Activated CD4-positive, alpha-beta T cell treated with anti-CD3 and anti-CD28 coated beads, Interleukin-2, amount 50 U/mL, for 48 hours (primary cell): ENCODE data around the gene FBLN5.
A peak's percentile ranks its signal among the peaks of the same experiment; 100 is the strongest.

Source experiments
- DNase-seq, 2 experiments: peaks; one replicate each; pipeline ENCODE4 v3.0.0-alpha.2; 2020

FBLN5 gene, protein sequence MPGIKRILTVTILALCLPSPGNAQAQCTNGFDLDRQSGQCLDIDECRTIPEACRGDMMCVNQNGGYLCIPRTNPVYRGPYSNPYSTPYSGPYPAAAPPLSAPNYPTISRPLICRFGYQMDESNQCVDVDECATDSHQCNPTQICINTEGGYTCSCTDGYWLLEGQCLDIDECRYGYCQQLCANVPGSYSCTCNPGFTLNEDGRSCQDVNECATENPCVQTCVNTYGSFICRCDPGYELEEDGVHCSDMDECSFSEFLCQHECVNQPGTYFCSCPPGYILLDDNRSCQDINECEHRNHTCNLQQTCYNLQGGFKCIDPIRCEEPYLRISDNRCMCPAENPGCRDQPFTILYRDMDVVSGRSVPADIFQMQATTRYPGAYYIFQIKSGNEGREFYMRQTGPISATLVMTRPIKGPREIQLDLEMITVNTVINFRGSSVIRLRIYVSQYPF

DNA sequence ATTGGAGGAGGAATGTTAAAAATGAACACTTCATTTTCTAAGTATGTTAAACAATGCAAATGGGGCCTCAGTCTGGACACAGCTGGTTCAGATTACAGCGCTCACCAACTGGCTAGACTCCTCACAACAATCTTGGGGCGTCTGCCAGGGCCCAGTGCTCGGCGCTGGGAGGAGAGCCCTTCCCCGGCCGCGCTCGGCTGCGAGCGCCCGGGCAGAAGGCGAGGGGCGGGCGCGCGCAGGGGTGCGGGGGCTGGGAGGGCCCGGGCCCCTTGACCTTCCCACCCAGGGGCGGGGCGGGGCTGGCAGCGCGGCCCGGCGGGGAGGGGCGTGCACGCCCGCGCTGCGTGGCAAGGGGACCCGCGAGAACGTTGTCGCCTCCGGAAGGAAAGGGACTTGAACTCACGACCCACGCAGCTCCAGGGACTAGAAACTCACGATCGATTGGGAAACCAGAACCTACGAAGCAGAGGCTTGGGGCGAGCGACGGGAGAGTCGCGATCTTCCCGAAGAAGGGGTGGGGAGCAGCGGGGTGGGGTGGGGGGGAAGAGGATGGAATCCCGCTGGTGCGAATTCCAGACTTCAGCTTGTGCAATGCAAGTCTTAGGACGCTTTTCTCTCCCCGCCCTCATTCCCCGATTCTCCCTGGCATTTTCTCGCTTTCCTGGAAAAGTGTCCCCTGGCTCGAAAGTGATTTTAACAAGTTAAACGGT lies at the start of gene FBLN5:
TSS of gene FBLN5 (minus strand) at position 220 of the 710 bp plus-strand sequence. CDS start 465 bp downstream, outside the sequence.
- peak; percentile 39 to 51 for DNase-seq

GRCh38 chr14:91996948-91997371 lies 49.5 kb upstream of the FBLN5 start:
- DNase-seq, result no peak

GRCh38 chr14:91987192-91987591 lies 39.7 kb upstream of the FBLN5 start:
- no peak for DNase-seq

DNA sequence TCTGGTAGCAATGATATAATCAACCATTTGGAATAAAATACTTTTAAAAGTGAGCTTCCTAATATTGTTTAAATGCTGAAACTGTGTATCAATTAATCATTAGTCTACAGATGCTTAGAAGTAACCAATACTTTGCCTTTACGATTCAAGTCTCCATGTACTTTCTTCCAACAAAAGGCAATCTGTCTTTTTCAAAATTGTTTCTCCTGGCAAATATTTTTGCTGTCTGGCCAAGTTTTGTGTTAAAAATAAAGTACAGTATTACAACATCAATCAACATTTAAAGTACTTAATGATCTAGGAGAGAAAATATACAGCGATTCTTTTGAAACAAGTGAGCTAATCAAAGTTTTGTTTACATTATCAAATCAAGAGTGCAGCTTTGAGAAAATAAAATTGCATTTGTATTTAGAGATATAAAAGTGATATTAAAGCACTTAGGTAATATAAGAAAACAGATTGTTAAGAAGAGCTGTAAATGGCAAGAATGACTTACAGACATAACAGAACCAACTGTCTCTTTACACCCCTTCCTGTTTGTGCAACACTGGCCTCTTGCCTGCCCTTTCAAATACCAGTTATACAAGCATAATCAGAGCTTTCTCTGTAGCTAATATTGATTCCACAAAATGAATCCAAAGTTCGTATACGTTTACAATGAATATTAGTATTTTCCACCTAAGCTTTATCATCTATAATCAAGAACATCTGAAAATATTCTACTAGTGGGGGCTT lies 38.2 kb upstream of the FBLN5 start:
- DNase-seq, result no peak

DNA sequence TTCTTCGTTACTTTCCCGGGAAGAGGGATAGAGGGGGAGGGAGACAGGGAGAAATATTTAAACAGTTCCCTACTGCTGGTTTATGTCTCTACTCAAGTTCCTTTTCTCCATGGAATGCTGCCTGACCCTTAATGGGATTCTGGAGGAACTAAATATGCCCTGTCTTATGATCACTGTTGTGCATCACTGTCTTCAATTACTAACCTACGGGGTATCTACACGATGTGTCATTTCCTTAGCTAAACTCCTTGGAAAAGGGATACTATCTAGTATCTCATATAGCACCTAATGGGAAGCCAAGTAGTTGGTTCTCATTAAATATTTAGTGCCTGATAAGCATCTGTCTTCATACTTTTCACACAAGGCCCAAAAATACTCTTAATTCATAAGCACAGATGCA lies 37.5 kb upstream of the FBLN5 start:
- DNase-seq, result no peak

DNA sequence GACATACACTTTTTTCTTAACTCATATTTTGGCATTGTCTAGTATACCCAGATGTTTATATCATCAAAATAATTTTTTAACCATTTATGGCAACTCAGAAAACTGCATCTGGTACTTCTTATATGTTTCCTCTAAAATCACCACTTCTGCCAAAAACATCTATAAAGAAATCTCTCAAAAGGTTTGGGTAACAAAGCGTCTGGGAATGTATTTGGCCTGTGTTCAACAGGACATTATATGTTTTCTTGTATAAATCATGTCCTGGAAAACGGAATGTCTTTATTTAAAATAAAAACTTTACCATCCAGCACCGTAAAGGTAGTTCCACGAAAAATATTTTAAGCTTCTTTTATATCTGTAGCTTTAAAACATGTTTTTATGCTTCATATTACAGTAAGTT lies 36.1 kb upstream of the FBLN5 start:
- no peak for DNase-seq

GRCh38 chr14:91980157-91980556 lies 32.7 kb upstream of the FBLN5 start:
- DNase-seq, result no peak

DNA sequence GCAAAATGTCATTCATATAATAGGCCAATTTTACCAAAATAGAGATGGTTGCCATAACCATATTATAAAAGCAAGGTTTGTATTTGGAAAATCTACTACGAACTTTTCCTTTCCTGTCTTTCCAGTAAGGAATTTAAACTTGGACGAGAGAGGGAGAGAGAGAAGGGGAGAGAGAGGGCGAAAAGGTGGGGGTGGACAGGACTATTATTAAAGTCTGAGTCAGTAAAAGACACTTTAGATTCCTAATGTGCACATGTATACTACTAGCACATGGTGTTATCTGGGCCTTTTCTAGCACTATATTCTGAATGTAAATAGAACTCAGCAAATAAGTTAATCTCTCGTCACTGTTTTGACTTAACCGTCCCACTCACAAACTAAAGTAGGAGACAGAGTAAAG lies 30.4 kb upstream of the FBLN5 start:
- DNase-seq, result no peak

GRCh38 chr14:91975763-91976162 lies 28.3 kb upstream of the FBLN5 start:
- no peak for DNase-seq

- no peak for DNase-seq
Measured at GRCh38 chr14:91971188-91971778, 23.8 kb upstream of the FBLN5 start.

GRCh38 chr14:91968280-91968679 lies 20.8 kb upstream of the FBLN5 start:
- peak; percentile 17 to 46 for DNase-seq

DNA sequence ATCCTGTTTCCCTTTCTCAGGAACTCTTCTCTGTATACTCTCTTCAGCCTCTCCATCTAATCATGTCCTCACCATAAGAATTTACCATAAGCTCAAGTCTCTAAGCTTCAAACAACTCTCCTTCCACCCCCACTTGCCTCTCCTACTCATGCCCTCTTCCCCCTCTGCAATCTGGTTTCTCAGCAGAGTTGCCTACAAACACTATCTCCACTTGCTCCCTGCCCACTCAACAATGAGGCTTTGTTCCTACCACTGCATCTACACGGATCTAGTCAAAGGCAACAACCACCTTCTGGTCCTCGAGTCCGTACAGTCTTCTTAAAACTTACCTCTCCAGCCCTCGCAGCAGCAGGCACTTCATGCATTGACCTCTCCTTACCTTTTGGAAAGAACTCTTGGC lies 17.2 kb upstream of the FBLN5 start:
- no peak for DNase-seq

DNA sequence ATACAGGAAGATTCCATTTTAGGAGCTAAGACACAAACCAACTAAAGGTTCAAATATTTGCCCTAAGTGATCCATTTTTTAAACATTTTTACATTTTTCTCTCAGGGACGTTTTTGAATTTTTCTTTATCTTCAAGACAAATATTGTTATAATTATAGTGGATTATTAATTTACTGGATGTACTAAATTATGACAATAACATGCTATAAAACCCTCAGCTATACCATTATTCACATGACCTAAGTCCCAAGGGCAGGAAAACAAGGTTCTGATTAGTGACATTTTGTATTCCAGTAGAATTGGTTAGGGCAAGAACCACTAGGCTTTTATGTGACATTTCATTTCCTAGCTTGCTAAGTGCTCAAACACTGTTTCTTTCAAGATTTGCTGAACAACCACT lies 16.5 kb upstream of the FBLN5 start:
- no peak for DNase-seq

DNA sequence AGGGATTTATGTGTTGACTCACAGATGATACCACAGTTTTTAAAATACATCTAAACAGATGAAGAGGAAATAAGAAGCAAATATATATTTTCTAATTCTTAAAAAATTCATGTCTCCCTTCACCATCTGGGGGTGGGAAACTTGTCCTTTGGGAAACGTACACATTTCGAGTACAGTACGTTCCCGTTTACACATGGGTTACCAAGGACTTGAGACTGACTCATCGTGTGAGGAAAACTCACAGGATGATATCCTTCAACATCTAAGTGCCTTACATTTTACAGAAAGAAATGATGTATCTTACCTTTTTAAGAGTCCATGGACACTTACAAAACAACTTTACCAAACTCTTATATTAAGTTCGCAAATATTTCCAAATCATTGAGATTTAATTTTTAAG lies 16.0 kb upstream of the FBLN5 start:
- no peak for DNase-seq

GRCh38 chr14:91961297-91962220 lies 14.1 kb upstream of the FBLN5 start:
- peak in 1 of 2 experiments; percentile 19 for DNase-seq

- DNase-seq, result no peak
Measured at GRCh38 chr14:91957876-91958313, 10.4 kb upstream of the FBLN5 start.

DNA sequence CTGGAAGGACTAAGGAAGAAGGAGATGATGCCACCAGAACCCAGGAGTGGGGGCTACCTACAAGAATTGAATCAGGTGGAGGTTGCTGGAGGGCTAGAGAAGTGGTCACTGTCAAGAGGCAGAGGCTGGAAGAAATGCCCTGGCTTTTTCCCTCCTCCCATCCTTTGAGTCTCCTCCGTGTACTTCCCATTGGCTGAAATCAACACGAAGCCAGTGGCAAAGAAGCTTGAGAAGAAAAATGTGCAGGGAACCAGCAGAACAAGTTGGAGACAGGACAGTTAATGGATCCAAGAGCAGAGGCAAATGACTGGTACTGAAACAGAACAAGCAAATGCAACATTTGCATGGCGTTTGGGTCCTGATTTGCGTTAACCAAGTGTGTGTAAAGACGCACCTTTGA lies 9.1 kb upstream of the FBLN5 start:
- DNase-seq, result no peak

DNA sequence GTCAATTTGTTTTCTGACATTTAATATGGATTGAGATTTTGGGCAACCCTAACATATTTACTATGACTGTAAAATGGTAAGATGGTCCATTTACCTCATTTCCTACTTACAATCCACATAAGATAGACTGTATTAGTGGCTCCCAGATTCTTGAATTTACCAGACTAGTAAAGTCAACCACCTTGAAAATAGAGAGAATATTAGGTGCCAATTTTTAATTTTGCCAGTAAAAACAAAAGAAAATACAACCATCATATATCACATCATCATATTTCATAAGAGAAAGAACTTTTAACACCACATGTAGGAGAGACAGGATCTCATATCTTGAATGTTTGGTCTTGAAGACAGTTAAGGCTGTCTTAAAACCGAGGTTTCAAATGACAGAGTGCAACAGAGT lies 7.7 kb upstream of the FBLN5 start:
- no peak for DNase-seq

GRCh38 chr14:91953170-91953985 lies 5.9 kb upstream of the FBLN5 start:
- DNase-seq, result no peak

DNA sequence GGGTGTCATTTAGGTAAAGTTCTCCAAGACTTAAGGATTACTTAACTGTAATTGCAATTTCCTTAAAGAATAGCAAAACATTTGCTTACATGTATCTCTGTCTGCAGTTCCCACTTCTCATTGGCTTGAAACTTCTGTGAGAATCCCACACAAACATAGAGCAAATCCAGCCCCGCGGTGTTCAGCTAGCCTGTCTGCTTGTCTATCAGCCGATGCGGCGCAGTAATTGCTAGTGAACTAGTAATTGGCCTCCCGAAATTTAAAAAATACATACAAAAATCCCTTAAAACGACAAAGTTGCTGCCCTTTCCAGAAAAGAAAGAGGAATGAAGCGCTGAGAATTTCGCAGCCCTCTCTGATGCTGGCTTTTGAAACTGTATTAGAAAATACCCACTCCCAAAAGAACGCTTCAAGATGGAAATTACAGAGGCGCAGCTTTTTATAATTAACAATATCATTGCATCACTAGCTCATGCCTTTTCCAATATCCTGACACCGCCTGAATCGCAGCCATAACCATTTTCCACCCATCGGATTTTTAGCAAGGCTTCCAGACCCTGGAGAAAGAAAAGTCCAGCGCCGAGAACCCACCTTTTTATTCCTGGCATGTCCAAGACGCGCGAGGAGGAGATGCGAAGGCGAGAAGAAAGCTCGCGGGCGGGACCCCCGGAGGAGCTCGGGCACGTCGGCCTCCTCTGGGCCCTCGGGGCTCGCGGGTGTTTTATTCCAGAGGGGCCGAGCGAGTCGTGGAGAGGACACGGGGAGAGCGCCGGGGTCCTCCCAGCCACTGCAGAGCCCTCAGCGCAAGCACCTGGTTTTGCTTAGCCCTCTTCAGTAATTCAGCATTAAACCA lies 646 bp downstream of the FBLN5 start:
- no peak for DNase-seq
